ENCODE measurements around the gene MAST2. TPM values are rescaled to one million over a fixed set of nuclear protein-coding genes. Genes with fewer than 3 reads are reported as not detected.

Gene MAST2
- total RNA-seq, 1 donor from 2014 or later: 28.3 TPM

DNA sequence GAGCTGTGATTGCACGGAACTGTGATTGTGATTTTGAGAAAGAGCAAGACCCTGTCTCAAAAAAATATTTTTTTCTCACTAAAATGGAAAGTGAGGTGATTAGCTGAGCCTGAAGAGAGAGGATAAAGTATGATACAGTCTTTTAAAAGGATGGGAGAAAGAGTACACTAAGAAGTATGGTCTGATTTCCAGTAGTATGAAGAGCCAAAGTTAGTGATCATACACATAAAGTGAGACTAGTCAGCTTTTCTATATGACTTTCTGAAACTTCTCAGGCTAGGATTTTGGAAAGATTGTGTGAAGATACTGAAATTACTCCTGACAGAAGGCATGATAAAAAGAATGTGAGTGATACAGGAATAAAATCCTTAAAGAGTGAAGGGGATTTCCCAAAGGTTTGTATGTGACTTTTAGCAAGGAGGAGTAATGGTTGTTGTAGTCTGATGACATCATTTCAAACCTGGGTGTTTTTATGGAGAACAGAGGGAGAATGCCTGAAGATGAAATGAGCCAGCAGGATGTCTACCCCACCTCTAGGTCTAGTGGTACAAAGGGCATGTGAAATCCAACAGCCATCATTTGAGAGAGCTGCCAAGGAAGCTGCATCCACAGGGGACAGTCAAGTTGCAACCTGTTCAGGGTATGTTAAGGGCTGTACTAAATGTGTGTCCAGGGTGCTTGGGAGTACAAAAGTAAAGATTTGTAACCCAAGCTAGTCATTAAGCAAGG is 171.3 kb downstream of the MAST2 start:
- intact Hi-C loops (cut with micrococcal nuclease): no loop called here

DNA sequence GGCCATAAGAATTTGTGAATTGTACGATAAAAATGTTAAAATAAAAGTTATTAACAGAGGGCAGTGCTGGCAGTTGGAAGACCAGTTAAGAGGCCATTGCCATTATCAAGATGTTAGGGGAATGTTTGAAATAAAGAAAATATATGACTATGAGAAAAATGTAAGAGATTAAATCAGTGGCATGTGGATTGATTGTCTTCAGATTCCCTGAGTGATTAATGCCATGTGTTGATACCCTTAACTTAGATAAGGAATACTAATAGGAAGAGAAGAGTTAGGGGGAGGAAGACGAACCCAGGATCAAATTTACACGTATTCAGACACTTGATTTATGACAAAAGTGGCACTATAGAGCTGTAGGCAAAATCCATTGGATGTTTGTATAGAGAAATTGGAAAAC is 173.2 kb downstream of the MAST2 start:
- intact Hi-C loops (cut with micrococcal nuclease): no loop called here

DNA sequence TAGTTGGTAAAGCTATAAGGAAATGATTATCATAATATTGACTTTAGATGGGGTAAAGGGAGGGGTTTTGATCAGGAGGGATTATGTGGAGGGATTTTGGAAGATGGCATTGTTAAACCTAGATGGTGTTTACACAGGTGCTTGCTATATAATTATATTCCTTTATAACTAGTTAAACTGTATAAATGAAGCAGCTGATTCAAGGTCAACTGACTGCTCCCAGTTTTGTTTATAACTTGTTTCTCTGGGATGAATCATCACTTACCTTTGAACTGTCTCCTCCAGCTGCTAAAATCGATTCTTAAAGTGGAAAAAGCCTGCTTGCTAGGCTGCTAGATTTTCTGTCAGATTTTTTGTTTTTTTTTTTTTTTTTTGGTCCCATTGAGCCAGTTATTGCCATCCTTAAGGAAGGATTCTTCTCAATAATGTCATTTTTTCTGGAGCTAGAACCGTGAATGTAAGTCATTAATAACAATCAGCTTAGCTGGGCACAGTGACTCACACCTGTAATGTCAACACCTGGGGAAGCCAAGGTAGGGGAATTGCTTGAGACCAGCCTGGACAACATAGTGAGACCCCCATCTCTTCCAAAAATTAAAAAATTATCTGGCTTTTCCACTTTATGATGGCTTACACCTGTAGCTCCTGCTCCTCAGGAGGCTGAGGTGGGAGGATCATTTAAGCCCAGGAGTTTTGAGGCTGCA is 175.8 kb downstream of the MAST2 start:
- intact Hi-C loops (cut with micrococcal nuclease): no loop called here

DNA sequence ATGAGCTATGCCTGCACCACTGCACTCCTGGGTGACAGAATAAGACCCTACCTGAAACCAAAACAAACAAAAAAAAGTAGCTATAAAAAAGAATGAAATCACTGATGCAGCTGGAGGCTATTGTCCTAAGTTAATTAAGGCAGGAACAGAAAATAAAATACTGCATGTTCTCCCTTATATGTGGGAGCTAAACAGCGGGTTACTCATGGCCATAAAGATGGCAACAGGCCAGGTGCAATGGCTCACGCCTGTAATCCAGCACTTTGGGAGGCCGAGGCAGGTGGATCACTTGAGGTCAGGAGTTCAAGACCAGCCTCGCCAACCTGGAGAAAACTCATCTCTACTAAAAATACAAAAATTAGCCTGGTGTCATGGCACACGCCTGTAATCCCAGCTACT is 176.4 kb downstream of the MAST2 start:
- intact Hi-C loops (cut with micrococcal nuclease): no loop called here

DNA sequence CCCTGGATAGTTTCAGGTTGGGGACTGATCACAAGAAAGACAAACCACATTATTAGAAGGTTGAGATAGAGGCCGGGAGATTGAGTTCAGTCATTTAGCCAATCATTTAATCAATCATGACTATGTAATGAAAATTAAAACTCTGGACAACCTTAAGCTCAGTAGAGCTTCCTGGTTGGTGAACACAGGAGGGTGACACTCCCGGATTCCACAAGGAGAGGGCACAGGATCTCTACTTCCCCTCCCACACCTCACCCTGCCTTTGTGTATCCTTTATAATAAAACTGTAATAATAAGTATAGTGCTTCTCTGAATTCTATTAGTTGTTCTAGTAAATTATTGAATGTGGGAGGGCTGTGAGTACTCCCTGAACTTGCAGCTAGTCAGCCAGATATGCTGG is 178.9 kb downstream of the MAST2 start:
- intact Hi-C loops (cut with micrococcal nuclease): no loop called here

DNA sequence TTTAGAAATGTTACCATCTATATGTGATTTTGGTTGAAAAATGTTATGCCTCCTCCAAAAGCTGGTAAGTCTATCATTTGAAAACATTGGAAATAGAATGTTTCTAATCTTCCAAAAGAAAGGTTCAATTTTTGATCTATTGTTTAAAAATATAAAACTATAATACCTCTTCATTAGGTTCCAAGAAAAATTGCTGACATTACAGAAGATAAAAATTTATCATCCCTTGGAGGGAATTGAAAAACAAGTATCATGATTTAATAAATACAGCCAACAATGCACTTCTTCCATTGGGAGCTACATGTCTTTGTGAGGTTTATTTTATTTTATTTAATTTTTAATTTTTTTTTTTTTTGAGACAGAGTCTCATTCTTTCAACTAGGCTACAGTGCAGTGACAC is 180.6 kb downstream of the MAST2 start:
- intact Hi-C loops (cut with micrococcal nuclease): no loop called here

DNA sequence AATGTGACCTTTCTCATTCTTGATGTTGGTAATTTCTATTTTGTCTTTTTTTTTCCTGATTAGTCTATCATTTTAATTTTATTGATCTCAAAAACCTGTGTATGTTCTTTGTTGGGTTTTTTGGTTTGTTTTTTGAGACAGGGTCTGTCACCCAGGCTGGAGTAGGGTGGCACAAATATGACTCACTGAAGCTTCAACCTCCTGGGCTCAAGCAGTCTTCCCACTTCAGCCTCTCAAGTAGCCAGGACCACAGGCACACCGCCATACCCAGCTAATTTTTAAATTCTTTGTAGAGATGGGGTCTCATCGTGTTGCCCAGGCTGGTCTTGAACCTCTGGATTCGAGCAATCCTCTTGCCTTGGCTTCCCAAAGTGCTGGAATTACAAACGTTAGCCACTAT is 183.8 kb downstream of the MAST2 start:
- intact Hi-C loops (cut with micrococcal nuclease): no loop called here

DNA sequence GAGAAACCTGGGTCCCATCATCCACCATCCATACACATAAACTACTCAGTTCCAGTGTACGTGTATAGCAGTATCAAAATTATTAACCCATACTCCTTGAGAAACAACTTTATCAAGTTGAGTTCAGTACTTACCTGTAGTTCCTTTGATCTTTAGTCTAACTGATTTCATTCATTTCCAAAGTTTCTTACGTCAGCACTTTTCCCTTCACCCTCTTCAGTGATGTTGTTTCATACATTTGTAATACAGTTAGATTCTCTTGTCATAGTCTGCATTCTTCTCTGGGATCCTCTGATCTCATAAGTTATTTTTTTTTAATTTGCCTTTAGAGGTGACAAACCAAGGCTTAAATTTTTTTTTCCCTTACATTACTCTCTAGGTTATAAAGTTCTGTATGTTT is 185.8 kb downstream of the MAST2 start:
- intact Hi-C loops (cut with micrococcal nuclease): no loop called here

DNA sequence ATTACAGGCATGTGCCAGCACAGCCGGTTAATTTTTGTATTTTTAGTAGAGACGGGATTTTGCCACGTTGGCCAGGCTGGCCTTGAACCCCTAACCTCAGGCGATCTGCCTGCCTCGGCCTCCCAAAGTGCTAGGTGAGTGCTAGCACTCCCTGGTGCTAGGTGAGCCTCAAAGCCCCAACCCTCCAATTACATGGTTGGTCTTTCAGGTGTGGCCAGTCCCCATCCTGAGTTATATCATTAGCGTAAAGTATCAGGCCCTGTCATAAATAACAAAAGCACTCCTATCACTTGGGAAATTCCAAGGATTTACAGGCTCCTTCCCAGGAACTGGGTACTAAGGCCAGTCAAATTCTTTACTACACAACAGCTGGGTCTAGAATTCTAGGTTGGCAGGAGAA is 191.0 kb downstream of the MAST2 start:
- intact Hi-C loops (cut with micrococcal nuclease): no loop called here

DNA sequence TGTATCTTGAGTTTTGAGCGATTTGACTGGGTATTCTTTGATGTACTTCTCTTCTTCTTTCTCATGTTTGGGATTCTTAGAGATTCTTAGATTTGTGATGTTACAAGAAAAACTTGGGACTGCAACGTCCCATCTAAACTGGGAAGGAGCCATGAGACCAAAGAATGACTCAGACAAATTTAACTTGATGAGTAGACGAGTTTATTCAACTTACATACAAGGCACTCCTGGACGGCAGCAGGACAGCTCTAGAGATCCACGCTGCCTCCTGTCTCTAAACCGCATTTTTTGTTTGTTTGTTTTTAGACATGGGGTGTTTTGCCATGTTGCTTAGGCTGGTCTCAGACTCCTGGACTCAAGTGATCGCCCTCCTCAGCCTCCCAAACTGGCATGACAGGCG is 191.9 kb downstream of the MAST2 start:
- intact Hi-C loops (cut with micrococcal nuclease): no loop called here

DNA sequence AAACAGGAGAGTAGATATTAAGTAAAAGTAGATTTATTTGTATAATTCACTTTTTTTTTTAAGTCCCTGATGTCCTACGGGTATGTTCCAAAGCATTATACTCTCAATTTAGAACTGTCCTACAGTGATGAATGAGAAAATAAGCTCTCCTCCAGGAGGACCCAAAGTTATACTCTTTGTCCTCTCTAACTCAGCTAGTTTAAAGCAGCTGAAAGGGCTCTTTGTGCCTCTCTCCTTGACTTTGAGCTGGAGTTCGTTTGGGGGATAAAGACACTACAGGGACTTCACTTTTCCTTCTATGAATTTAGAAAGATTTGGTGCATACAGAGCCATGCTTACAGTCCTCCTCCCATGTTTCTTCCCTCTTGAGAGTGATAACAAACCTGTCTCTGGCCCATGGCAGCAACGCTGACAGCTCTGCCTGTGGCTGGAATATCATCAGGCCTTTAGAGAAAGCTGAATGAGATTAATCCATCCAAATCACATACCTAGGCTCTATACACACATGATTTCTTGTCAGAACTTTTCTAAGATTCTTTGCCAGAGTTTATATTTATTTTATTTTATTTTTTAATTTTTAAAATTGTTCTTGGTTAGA is 194.7 kb downstream of the MAST2 start:
- intact Hi-C loops (cut with micrococcal nuclease): no loop called here

DNA sequence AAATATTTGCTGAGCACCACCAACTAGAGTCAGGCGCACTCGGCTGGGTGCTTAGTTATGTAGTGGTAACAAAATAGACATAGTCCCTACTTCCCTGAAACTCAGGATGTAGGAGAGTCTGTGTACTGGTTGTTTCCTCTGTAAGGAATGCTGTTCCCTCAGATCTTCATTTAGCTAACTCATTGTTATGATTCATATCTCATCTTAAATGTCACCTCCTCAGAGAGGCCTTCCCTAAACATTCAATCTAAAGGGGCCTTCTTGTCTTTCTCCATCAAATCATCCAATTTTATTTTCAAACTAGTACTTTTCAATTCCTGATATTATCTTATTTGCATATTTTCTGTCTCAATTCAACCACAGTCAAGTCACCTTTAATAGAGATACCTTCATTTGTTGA is 196.1 kb downstream of the MAST2 start:
- intact Hi-C loops (cut with micrococcal nuclease): no loop called here

DNA sequence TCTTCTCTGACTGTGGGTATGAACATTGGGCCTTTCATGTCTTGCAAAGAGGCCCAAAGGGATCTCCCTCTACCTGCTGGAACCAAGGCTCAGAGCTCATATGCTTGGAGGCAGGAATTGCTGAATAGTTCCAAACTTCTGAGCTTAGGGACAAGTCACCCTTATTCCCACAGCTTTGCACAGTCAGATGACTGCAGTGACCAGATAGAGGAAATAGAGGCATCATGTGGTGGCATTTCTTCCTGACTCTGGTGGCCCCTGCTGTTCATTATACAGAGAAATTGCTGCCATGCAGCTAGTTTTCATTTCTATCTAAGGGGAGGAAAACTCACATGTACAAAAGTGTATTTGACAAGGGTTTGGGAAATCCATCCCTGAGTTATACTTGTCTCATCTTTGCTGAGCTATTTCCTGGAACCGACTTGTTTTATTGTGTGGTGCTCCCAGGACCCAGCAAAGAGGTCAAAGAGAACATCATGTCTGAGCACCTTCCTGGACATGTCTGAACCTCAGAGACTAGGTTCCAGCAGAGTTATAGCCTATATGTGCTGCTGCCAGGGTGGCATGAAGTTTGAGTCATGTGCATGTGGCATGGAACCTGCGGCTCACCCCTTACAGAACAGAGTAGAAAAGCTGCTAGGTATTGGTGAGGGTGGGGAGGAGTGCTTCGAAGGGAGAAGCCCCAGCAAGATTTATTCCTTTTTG is 197.8 kb downstream of the MAST2 start:
- intact Hi-C loops (cut with micrococcal nuclease): no loop called here

DNA sequence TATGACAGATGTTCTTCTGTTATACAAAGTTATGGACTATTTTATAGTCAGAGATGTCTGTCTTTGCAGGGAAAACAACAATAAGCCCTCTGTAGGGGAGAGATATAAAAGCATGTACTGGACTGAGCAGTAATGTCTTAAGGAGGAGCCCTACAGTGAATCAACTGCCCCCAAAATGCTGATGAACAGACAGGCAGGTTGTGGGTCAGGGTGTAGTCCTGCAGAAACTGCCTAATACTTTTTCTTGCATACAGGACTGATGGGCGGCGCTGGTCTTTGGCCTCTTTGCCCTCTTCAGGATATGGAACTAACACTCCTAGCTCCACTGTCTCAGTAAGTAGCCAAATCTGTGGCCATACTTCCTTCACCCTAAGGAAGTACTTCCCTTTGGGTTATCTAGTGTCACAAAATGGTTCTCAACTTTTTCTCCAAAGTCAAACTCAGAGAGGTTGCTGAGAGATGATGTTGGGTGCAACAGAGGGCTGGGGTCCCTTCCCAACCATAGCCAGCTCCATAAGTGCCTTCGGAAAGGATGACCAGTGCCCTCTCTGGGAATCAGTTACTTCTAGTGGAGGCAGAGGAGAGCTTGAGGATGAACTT is 199.2 kb downstream of the MAST2 start:
- intact Hi-C loops (cut with micrococcal nuclease): no loop called here

DNA sequence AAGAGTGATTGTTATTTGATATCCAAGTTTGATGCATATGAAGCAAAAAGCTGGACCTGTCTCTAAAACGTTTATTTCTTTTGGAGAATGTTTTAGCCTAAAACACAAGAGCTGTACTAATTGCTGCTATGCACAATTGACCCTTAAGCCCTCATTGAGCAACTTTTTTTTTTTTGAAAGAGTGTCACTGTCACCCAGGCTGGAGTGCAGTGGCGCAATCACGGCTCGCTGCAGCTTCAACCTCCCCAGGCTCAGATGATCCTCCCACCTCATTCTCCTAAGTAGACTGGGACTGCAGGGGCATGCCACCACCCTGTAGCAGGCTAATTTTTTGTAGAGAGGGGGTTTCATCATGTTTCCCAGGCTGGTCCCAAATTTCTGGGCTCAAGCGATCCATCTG is 199.9 kb downstream of the MAST2 start:
- intact Hi-C loops (cut with micrococcal nuclease): no loop called here

DNA sequence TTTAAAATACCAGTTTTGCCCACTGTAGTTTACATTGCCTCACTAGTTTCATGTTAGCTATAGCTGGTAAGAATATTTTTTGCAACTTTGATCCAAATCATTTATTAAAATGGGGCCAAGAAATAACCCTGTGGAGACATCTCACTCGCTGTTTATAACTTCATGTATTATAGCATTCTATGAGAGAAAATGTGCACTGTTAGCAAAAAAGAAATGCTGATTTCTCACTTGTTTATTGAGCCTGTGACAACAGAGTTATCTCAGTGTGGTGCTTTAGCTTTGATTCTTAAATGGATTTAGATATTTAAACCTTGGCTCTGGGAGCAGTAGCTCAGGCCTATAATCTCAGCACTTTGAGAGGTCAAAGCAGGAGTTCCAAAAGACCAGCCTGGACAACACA is 201.1 kb downstream of the MAST2 start:
- intact Hi-C loops (cut with micrococcal nuclease): no loop called here

DNA sequence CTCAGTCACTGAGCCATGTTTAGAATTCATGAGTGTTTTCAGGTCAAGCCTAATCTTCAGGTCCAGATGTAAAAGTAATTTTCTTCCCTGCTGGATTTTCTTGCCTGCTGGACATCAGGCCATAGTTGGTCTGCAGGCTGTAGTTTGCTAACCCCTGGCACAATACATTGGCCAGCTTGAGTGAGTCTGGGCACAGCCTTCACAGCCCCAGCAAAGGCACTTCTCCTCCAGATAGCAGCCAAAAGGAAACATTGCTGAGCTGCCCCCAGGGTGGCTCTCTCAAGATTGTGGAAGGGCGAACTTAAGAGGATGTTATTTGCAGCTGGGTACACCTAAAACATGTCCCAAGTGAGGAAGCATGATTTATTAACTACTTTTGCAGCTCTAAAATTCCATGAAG is 202.2 kb downstream of the MAST2 start:
- intact Hi-C loops (cut with micrococcal nuclease): no loop called here

DNA sequence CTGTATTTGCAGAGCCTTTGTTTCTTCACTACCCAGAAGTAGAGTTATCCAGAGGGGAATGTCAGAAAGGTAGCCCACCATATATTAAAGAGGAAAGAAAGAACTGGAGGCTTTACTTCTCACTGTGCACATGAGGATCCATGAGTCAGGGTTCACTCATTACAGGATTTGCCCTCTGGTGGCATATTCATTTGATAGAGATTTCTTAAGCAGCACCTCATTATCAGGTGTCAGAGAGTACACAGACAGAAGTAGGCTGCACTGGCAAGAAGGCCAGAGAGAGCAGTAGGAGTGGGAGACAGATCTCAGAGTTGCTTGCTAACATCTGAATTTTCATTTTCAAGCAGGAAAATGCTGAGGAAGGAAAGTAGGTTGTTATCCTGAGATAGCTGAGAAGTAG is 205.2 kb downstream of the MAST2 start:
- intact Hi-C loops (cut with micrococcal nuclease): no loop called here

DNA sequence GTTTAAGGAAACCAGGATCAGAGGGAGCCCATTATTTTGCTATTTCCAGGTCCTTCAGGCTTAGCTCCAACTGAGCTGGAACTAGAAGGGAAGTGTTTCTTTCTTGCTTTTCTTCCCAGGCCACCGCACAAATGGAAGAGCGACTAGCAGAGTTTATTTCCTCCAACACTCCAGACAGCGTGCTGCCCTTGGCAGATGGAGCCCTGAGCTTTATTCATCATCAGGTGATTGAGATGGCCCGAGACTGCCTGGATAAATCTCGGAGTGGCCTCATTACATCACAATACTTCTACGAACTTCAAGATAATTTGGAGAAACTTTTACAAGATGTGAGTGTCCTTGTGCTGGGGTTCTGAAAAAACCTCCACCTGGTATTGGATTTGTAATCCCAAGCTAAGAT is 207.2 kb downstream of the MAST2 start:
- intact Hi-C loops (cut with micrococcal nuclease): no loop called here

DNA sequence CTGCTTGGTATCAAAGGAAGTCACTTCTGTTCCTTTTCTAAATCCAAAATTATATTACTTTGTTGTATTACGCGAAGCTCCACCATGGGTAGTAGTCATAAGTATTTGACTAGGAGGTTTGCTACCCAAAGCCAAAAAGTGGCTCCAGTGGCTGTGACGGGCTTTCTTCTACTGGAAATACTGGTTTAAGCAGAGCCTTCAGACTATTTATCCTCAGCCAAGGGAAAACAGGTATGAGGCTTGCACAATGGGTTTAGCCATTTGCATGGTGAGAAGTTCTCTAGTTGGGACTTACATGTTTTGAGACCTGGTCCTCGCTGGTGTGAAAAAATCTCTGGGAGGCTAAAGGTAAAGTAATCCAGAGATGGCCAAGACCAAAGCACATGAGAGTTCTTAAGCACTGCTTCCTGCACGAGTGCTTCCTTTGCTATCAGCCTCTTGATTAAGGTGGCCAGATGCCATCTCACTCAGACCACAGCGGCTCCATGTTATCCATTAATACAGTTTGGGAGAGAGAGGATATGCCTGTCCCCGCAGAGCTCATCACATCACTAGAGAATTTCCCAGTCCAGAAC is 207.8 kb downstream of the MAST2 start:
- intact Hi-C loops (cut with micrococcal nuclease): no loop called here

DNA sequence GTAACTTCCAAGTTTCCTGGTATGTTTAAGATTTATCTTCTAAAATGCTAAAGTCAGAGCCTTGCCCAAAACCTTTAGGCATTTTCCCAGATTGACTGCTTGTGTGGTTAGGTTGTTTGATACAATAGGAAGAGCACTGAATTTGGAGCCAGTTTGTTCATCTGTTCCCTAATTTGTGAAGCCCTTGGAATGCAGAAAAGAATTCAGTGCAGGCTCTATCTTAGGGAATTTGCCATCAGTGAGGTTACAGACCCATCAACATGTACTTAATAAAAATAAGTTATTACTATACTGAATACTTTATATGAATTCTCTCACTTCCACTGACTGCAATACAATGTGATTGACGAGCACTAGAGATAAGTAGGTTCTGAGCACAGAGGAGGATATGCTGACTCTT is 208.8 kb downstream of the MAST2 start:
- intact Hi-C loops (cut with micrococcal nuclease): no loop called here

Measured in T-helper 2 cell treated with Interferon-gamma antibody and Interleukin-4, amounts not matched to agents 100 ng/mL and 5 ng/mL, for 36 hours (primary cell).